K562 (cell line): ENCODE measurements around the gene RUNX1. TPM values are rescaled to one million over a fixed set of nuclear protein-coding genes. Genes with fewer than 3 reads are reported as not detected.
A peak's percentile ranks its signal among the peaks of the same experiment; 100 is the strongest.

Experiments
- ATAC-seq: fragments of 200-7000 bp; cut with Tn5 transposase; 3 replicates; pipeline ENCODE4 v1.9.1; 2020; ENCODE audit warnings: moderate library complexity
- BruUV-seq: library from RNA; stranded (reverse); fragments of 400-500 nt; replicated peaks from 2 replicates; lab custom pipeline; 2021; lab: Mats Ljungman, UMichigan
- CTCF ChIA-PET: fragments of 300-600 bp; formaldehyde crosslinking; extraction: SDS; loops from one replicate; lab custom pipeline; 2021; ENCODE audit warnings: low intra/inter-chr PET ratio; lab: Yijun Ruan, JAX
- POLR2A ChIA-PET: fragments of 300-600, 350-650 bp; sonication (Branson Sonifier 250); formaldehyde crosslinking; extraction: SDS; loops from one replicate; lab custom pipeline; 2021; ENCODE audit warnings: antibody characterized with exemption, inconsistent platforms; lab: Yijun Ruan, JAX
- DNase-seq, 4 experiments: peaks; one replicate each; pipeline versions ENCODE4 v3.0.0 to v3.0.0-alpha.2; 2011 to 2018; ENCODE audit warnings: low spot score in 3 of 4, mixed read lengths in 3 of 4; ENCODE audit errors: extremely low read depth in 1 of 4
- FAIRE-seq: peaks from 2 replicates; lab custom pipeline; 2011; peaks lifted over from hg19 to GRCh38; lab: Jason Lieb, UNC
- H2AFZ ChIP-seq: 2 replicates; pipeline ENCODE4 v1.6.0; 2011; ENCODE audit warnings: low read depth, low read length, control low read depth, inconsistent platforms
- H3K27ac ChIP-seq: fragments of 200-600 bp; 3 replicates; pipeline ENCODE4 v1.8.0; 2011; ENCODE audit warnings: low read depth, mild to moderate bottlenecking, control low read depth, inconsistent platforms, low read length, moderate library complexity, mixed read lengths; ENCODE audit errors: extremely low read depth
- H3K27me3 ChIP-seq, 2 experiments: fragments of 300-600 bp in 1 of 2; 2 replicates in 1 of 2; 3 replicates in 1 of 2; pipeline versions ENCODE4 v1.6.0 to v1.8.0; 2011; ENCODE audit warnings: inconsistent platforms in 2 of 2, low read length in 2 of 2, mild to moderate bottlenecking in 1 of 2, mixed read lengths in 1 of 2, moderate library complexity in 1 of 2; ENCODE audit not compliant: control insufficient read depth in 2 of 2, insufficient read depth in 2 of 2
- H3K36me3 ChIP-seq: fragments of 300-600 bp; 3 replicates; pipeline ENCODE4 v1.8.0; 2011; ENCODE audit warnings: mild to moderate bottlenecking, low read length, inconsistent platforms; ENCODE audit not compliant: control insufficient read depth, insufficient read depth
- H3K4me1 ChIP-seq, 2 experiments: fragments of 200-600 bp in 1 of 2; replicated peaks in 1 of 2; 2 replicates in 1 of 2; 3 replicates in 1 of 2; pipeline versions ENCODE4 v1.5.1 to v1.8.0; 2011; ENCODE audit warnings: inconsistent platforms in 2 of 2, low read length in 2 of 2, mild to moderate bottlenecking in 1 of 2, mixed read lengths in 1 of 2, moderate library complexity in 1 of 2; ENCODE audit not compliant: control insufficient read depth in 2 of 2, insufficient read depth in 2 of 2
- H3K4me2 ChIP-seq: 2 replicates; pipeline ENCODE4 v1.6.1; 2011; ENCODE audit warnings: low read length, control low read depth, inconsistent platforms, mixed read lengths; ENCODE audit not compliant: insufficient read depth
- H3K4me3 ChIP-seq: fragments of 200-600 bp; sonication (generic), shearing (Covaris generic); 2 replicates; pipeline ENCODE4 v1.5.1; 2016; ENCODE audit warnings: control low read depth, inconsistent platforms
- H3K79me2 ChIP-seq: fragments of 200-600 bp; 3 replicates; pipeline ENCODE4 v1.8.0; 2011; ENCODE audit warnings: low read length, inconsistent platforms; ENCODE audit not compliant: control insufficient read depth, insufficient read depth
- H3K9ac ChIP-seq, 2 experiments: 2 replicates each; pipeline versions ENCODE4 v1.6.0 to v1.6.1; 2011; ENCODE audit warnings: low read depth in 2 of 2, low read length in 2 of 2, control low read depth in 1 of 2, inconsistent platforms in 1 of 2, mild to moderate bottlenecking in 1 of 2, mixed read lengths in 1 of 2; ENCODE audit not compliant: insufficient read depth in 1 of 2
- H3K9me1 ChIP-seq: one replicate; pipeline ENCODE4 v1.6.0; 2011; ENCODE audit warnings: inconsistent platforms, mild to moderate bottlenecking, low read length, moderate library complexity; ENCODE audit not compliant: control insufficient read depth, insufficient read depth
- H3K9me3 ChIP-seq: replicated peaks from 2 replicates; pipeline ENCODE4 v1.5.1; 2011; ENCODE audit warnings: low read depth, low read length, inconsistent platforms; ENCODE audit not compliant: control insufficient read depth, insufficient read depth
- H4K20me1 ChIP-seq: replicated peaks from 2 replicates; pipeline ENCODE4 v1.6.1; 2011; ENCODE audit warnings: low read length, inconsistent platforms, mixed read lengths; ENCODE audit not compliant: control insufficient read depth, insufficient read depth
- ATF1 ChIP-seq, 2 experiments: fragments of 450-650 bp in 1 of 2; IDR thresholded peaks; 2 replicates each; pipeline ENCODE4 v1.6.1; 2016; ENCODE audit warnings: missing compliant biosample characterization in 1 of 2, missing genetic modification characterization in 1 of 2
- ATF3 ChIP-seq, 2 experiments: fragments of 450-650 bp in 1 of 2; sonication (generic) in 1 of 2; formaldehyde crosslinking in 1 of 2; IDR thresholded peaks in 1 of 2; conservative IDR thresholded peaks in 1 of 2; 2 replicates each; pipeline versions ENCODE4 v1.6.1 to v1.8.1; 2016 to 2023; ENCODE audit warnings: mild to moderate bottlenecking in 2 of 2, moderate library complexity in 2 of 2, inconsistent platforms in 1 of 2, missing genetic modification reagents in 1 of 2
- CBX2 ChIP-seq: fragments of 200-600 bp; sonication (generic); IDR thresholded peaks from one replicate; pipeline ENCODE4 v1.6.1; 2012; ENCODE audit warnings: mild to moderate bottlenecking, low read length, inconsistent platforms; ENCODE audit not compliant: insufficient read depth, poor library complexity, severe bottlenecking
- HMG20B ChIP-seq: fragments of 250-450 bp; sonication (Bioruptor Pico); IDR thresholded peaks from 2 replicates; pipeline ENCODE4 v1.5.0; 2021; ENCODE audit warnings: mild to moderate bottlenecking
- MBD2 ChIP-seq: sonication (generic); IDR thresholded peaks from 2 replicates; pipeline ENCODE4 v1.6.1; 2016; ENCODE audit warnings: low read depth, borderline replicate concordance
- MED1 ChIP-seq: sonication (generic); formaldehyde crosslinking; IDR thresholded peaks from 2 replicates; pipeline ENCODE4 v1.8.1; 2023; ENCODE audit warnings: missing genetic modification reagents, borderline replicate concordance
- MTA2 ChIP-seq: fragments of 450-650 bp; IDR thresholded peaks from 2 replicates; pipeline ENCODE4 v1.6.1; 2016; ENCODE audit warnings: low read depth
- NFE2 ChIP-seq: IDR thresholded peaks from 2 replicates; pipeline ENCODE4 v1.6.1; 2014; ENCODE audit warnings: antibody characterized with exemption, low read depth
- NUFIP1 ChIP-seq: fragments of 450-650 bp; IDR thresholded peaks from 2 replicates; pipeline ENCODE4 v1.6.1; 2018; ENCODE audit not compliant: partially characterized antibody
- THRB ChIP-seq: fragments of 450-650 bp; formaldehyde crosslinking; conservative IDR thresholded peaks from 2 replicates; pipeline ENCODE4 v1.4.0; 2022; ENCODE audit warnings: mild to moderate bottlenecking, missing genetic modification characterization
- ZNF184 ChIP-seq: sonication (generic); formaldehyde crosslinking; IDR thresholded peaks from 2 replicates; pipeline ENCODE4 v1.5.0; 2020; ENCODE audit warnings: missing genetic modification reagents
- ZNF668 ChIP-seq: fragments of 250-450 bp; sonication (Bioruptor Pico); IDR thresholded peaks from 2 replicates; pipeline ENCODE4 v1.8.0; 2022; ENCODE audit warnings: mild to moderate bottlenecking, inconsistent platforms
- ZNF699 ChIP-seq: fragments of 250-450 bp; sonication (Bioruptor Pico); IDR thresholded peaks from 2 replicates; pipeline ENCODE4 v1.8.0; 2021; ENCODE audit warnings: mild to moderate bottlenecking, moderate library complexity; ENCODE audit not compliant: insufficient replicate concordance
- WGBS: fragments of 100-300 bp; shearing (Covaris generic); methylation state at CpG from one replicate; pipeline ENCODE4 v1.1.6; 2016; ENCODE audit warnings: low coverage, mixed read lengths; ENCODE audit not compliant: insufficient coverage; ENCODE audit errors: missing lambda C conversion rate; 5-methylcytosine and 5-hydroxymethylcytosine counted together
- in situ Hi-C: fragments of 300-500 bp; cut with MboI; formaldehyde crosslinking; loops from 4 replicates; pipeline ENCODE4 v1.15.0; 2018; ENCODE audit warnings: inconsistent platforms, mixed read lengths
- intact Hi-C: fragments of 100-400 bp; cut with micrococcal nuclease; formaldehyde crosslinking; loops from 2 replicates; pipeline ENCODE4 v1.14.2; 2022
- polyA plus RNA-seq, 8 experiments: library from polyadenylated mRNA; depleted of rRNA in 4 of 8; stranded (reverse) in 5 of 8; unstranded in 3 of 8; fragments of >200 nt; fragmentation: Nextera tagmentation in 2 of 8; fragmentation: Illumina TruSeq in 1 of 8; extraction: Ambion mirVana in 2 of 8; extraction: Trizol in 1 of 8; gene quantifications; 2 replicates each; pipeline versions ENCODE4 v1.2.1 to v1.2.3, GENCODE V29; 2011 to 2014; ENCODE audit warnings: inconsistent platforms in 1 of 8, missing spikeins in 1 of 8
- total RNA-seq, 7 experiments: library from RNA; depleted of rRNA in 6 of 7; stranded (reverse); fragments of >200 nt in 6 of 7; fragmentation: Illumina TruSeq in 2 of 7; extraction: Trizol in 2 of 7; gene quantifications; 2 replicates each; pipeline versions ENCODE4 v1.2.1 to v1.2.3, GENCODE V29; 2011 to 2021; ENCODE audit warnings: low replicate concordance in 1 of 7
- TF ChIP-seq, protein P1 (sequence below): fragments of 250-450 bp; sonication (Bioruptor Pico); IDR thresholded peaks from 2 replicates; pipeline ENCODE4 v1.4.0; 2020; ENCODE audit warnings: mild to moderate bottlenecking, moderate library complexity

RUNX1 gene
- total and polyA plus RNA-seq, 9 of the 15 experiments (the other 6 are each of a cell fraction or from before 2014, with no cell fraction given), result 2.2 to 68.6 (median 17.8) TPM

DNA sequence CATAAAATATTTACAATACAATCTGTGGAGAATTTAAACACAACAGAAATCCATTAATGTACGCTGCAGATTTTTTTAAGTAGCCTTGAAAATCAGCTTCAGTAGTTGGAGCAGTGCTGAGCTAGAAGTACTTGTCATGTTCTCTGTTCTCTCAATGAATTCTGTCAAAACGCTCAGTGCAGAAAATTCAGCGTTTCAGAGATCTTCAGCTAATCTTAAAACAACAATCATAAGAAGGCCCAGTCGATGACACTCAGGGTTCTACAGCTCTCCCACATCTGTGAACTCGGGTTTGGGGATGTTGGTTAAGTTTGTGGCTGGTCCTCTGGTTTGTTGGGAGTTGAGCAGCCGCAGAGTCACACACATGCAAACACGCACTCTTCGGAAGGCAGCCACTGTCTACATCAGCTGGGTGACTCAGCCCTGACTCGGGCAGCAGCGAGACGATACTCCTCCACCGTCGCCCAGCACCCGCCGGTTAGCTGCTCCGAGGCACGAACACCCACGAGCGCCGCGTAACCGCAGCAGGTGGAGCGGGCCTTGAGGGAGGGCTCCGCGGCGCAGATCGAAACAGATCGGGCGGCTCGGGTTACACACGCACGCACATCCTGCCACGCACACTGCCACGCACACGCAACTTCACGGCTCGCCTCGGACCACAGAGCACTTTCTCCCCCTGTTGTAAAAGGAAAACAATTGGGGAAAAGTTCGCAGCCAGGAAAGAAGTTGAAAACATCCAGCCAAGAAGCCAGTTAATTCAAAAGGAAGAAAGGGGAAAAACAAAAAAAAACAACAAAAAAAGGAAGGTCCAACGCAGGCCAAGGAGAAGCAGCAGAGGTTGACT is 161.2 kb downstream of the RUNX1 start:
- TSS peak; percentile 65 for BruUV-seq
- Histone ChIP-seq H3K9ac (peak overlapping the region; percentile 89 to 94), H3K4me1 (peaks cover 24 to 40% of the 10 kb centered on the region in 2 experiments), H3K27ac (peak overlapping the region; percentile 94), H3K36me3 (peaks cover 16% of the 10 kb centered on the region; the same call in 2 of the 3 replicates), H4K20me1 (peaks cover 16% of the 10 kb centered on the region), H3K9me3 (0 out of 2 replicates have a peak, but pooled peaks cover 5% of the 10 kb centered on the region), H3K9me1 (no peaks in the 10 kb centered on the region), H3K4me2 (peak overlapping the region; percentile 85), H3K27me3 (no peaks in the 10 kb centered on the region), H3K4me3 (peak overlapping the region; percentile 68), H2AFZ (peak overlapping the region; percentile 66), H3K79me2 (peaks cover 64% of the 10 kb centered on the region)
- in situ Hi-C loops, result loop anchor here (5.0 kb wide), 1 partner anchor 139 kb away; no protein-coding TSS in a partner anchor
- peak; percentile 87 for FAIRE-seq
- ChIA-PET CTCF (interaction anchor here (0.5 kb wide), 1 partner anchor 196 kb away, joined by 3 read pairs; no protein-coding TSS in a partner anchor), POLR2A (interaction anchor here (0.6 to 5.4 kb wide), 43 partner anchors 7 to 1076 kb away, joined by 3 to 54 read pairs (median 5); no protein-coding TSS in a partner anchor)
- intact Hi-C loops, result loop anchor here (1.0 to 5.0 kb wide), 9 partner anchors 20 to 620 kb away; no protein-coding TSS in a partner anchor
- under 1% methylated on average over 40 of the region's 40 CpGs for WGBS
- ATAC-seq, result peak; percentile 66
- DNase-seq, result peak; percentile 74 to 90 (median 82)
- TF ChIP-seq THRB (CRISPR knock-in tag) (peak; percentile 41; the same call in 1 of the 2 replicates), NUFIP1 (no peak), ZNF699 (no peak), ZNF184 (CRISPR knock-in tag) (no peak), MTA2 (no peak; the same call in 1 of the 2 replicates), CBX2 (no peak), MBD2 (no peak), ATF1 (CRISPR knock-in tag; IDR thresholded peaks at IDR 0.05) (no peak), ATF1 (tag; IDR thresholded peaks at IDR 0.05) (peak; percentile 76), ATF3 (IDR thresholded peaks at IDR 0.05) (peak; percentile 91), ATF3 (CRISPR knock-in tag; conservative IDR thresholded peaks at IDR 0.05) (peak; percentile 31; the same call in 1 of the 2 replicates), ZNF668 (CRISPR knock-in tag) (no peak), NFE2 (peak; percentile 79), MED1 (CRISPR knock-in tag) (no peak), HMG20B (CRISPR knock-in tag) (no peak)
- TF ChIP-seq, protein P1, sequence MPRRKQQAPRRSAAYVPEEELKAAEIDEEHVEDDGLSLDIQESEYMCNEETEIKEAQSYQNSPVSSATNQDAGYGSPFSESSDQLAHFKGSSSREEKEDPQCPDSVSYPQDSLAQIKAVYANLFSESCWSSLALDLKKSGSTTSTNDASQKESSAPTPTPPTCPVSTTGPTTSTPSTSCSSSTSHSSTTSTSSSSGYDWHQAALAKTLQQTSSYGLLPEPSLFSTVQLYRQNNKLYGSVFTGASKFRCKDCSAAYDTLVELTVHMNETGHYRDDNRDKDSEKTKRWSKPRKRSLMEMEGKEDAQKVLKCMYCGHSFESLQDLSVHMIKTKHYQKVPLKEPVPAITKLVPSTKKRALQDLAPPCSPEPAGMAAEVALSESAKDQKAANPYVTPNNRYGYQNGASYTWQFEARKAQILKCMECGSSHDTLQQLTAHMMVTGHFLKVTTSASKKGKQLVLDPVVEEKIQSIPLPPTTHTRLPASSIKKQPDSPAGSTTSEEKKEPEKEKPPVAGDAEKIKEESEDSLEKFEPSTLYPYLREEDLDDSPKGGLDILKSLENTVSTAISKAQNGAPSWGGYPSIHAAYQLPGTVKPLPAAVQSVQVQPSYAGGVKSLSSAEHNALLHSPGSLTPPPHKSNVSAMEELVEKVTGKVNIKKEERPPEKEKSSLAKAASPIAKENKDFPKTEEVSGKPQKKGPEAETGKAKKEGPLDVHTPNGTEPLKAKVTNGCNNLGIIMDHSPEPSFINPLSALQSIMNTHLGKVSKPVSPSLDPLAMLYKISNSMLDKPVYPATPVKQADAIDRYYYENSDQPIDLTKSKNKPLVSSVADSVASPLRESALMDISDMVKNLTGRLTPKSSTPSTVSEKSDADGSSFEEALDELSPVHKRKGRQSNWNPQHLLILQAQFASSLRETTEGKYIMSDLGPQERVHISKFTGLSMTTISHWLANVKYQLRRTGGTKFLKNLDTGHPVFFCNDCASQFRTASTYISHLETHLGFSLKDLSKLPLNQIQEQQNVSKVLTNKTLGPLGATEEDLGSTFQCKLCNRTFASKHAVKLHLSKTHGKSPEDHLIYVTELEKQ (CRISPR knock-in tag), result no peak
